H1 (cell line): ENCODE results near the gene C5orf15.

ENCODE experiments used
- ASH2L ChIP-seq: fragments of 200-600, 300-600 bp; sonication (generic); IDR thresholded peaks from one replicate; pipeline ENCODE4 v1.7.1; 2017; ENCODE audit warnings: low read length
- BACH1 ChIP-seq: IDR thresholded peaks from 2 replicates; pipeline ENCODE4 v1.6.1; 2012; ENCODE audit warnings: low read length, improper control_type of control experiment
- CTCF ChIP-seq, 3 experiments: IDR thresholded peaks; 1 replicate in 2 of 3; 2 replicates in 1 of 3; pipeline versions ENCODE4 v1.5.1 to v1.6.1; 2011; ENCODE audit warnings: low read length in 3 of 3, mild to moderate bottlenecking in 3 of 3, inconsistent platforms in 2 of 3, low read depth in 1 of 3, moderate library complexity in 1 of 3; ENCODE audit not compliant: insufficient read depth in 1 of 3; ENCODE audit errors: control extremely low read depth in 1 of 3
- E2F6 ChIP-seq: IDR thresholded peaks from 2 replicates; pipeline ENCODE4 v1.6.1; 2012; ENCODE audit warnings: inconsistent platforms
- EZH2 ChIP-seq: fragments of 200-600 bp; sonication (generic); IDR thresholded peaks from 2 replicates; pipeline ENCODE4 v1.7.1; 2012; ENCODE audit warnings: low read depth, mild to moderate bottlenecking, moderate library complexity, low read length, inconsistent platforms; ENCODE audit not compliant: severe bottlenecking
- FOSL1 ChIP-seq: IDR thresholded peaks from 2 replicates; pipeline ENCODE4 v1.6.1; 2011; ENCODE audit warnings: mild to moderate bottlenecking, low read depth, low read length, moderate library complexity; ENCODE audit not compliant: insufficient read depth
- GTF2F1 ChIP-seq: IDR thresholded peaks from 2 replicates; pipeline ENCODE4 v1.6.1; 2012; ENCODE audit warnings: low read depth, low read length, improper control_type of control experiment, borderline replicate concordance
- HDAC6 ChIP-seq: IDR thresholded peaks from one replicate; pipeline ENCODE4 v1.7.1; 2012; ENCODE audit warnings: low read depth, mild to moderate bottlenecking, inconsistent platforms, low read length, moderate library complexity
- POLR2A ChIP-seq, 2 experiments: IDR thresholded peaks; 1 replicate in 1 of 2; 2 replicates in 1 of 2; pipeline ENCODE4 v1.6.1; 2011; ENCODE audit warnings: low read depth in 2 of 2, low read length in 2 of 2, mild to moderate bottlenecking in 2 of 2; ENCODE audit errors: control extremely low read depth in 1 of 2
- RAD21 ChIP-seq, 2 experiments: IDR thresholded peaks in 1 of 2; conservative IDR thresholded peaks in 1 of 2; 2 replicates each; pipeline ENCODE4 v1.6.1; 2011; ENCODE audit warnings: low read depth in 2 of 2, low read length in 2 of 2, improper control_type of control experiment in 1 of 2, inconsistent platforms in 1 of 2, mild to moderate bottlenecking in 1 of 2, moderate library complexity in 1 of 2
- RFX5 ChIP-seq: IDR thresholded peaks from 2 replicates; pipeline ENCODE4 v1.6.1; 2011; ENCODE audit warnings: low read depth, low read length, improper control_type of control experiment, borderline replicate concordance
- TAF7 ChIP-seq: optimal IDR thresholded peaks from 2 replicates; pipeline ENCODE3; 2011; ENCODE audit warnings: low read depth, mild to moderate bottlenecking, inconsistent platforms, low read length, moderate library complexity, borderline replicate concordance

GRCh38 chr5:133921979-133922378, 46.4 kb downstream of the C5orf15 start:
- no peak for TF ChIP-seq CTCF (IDR thresholded peaks at IDR 0.05; ENCODE audit: control extremely low read depth in 1 of 3, insufficient read depth in 1 of 3, low read depth in 1 of 3, low read length in 3 of 3)
- no peak for TF ChIP-seq BACH1
- TF ChIP-seq E2F6, result no peak
- no peak for TF ChIP-seq ASH2L
- TF ChIP-seq FOSL1, result no peak
- no peak for TF ChIP-seq RAD21 (IDR thresholded peaks at IDR 0.05 in 1 of 2, conservative IDR thresholded peaks at IDR 0.05 in 1 of 2; ENCODE audit: low read depth in 2 of 2, low read length in 2 of 2)
- TF ChIP-seq POLR2A (IDR thresholded peaks at IDR 0.05; ENCODE audit: control extremely low read depth in 1 of 2, low read depth in 2 of 2, low read length in 2 of 2), result no peak
- TF ChIP-seq RFX5, result no peak
- TF ChIP-seq GTF2F1, result no peak
- no peak for TF ChIP-seq EZH2
- no peak for TF ChIP-seq HDAC6
- TF ChIP-seq TAF7, result no peak
